ENCODE data around the gene GALR1.

DNA sequence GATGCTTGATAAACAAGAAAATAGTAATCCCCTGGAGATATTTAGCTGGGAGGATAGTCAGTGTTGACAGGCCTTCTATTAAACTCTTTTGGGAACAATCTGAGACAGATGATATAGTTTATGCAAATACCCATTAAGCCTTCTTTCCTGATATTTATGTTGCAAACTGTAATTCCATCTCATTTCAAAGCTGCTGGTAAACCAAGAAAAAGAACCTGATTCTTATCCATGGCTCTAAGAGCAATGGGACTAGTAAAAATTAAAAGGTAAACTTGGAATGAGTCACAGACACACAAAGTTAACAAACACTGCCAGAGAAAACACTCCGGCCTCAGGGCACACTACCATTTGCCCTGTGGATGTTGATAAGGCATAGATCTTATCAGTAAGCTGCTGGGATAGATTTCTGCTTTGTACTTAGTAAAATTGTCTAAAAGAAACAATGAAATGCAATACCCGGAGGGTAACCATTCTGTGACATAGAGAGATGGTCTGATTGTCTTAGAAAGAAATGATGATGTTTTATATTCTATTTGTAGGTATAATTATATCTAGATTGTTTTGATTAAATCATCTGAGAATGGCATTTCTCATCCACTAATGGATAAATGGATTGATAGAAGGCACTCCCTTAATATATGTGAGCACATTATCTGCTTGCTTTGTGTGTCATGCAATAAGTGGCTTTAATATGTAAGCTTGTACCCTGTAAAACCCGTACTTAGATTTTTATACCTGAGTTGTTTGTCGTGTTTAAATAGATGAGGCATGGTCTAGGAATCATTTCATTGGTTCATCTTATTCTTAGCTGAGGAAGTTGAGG lies 13.2 kb downstream of the GALR1 start:
- TF ChIP-seq, protein P1, sequence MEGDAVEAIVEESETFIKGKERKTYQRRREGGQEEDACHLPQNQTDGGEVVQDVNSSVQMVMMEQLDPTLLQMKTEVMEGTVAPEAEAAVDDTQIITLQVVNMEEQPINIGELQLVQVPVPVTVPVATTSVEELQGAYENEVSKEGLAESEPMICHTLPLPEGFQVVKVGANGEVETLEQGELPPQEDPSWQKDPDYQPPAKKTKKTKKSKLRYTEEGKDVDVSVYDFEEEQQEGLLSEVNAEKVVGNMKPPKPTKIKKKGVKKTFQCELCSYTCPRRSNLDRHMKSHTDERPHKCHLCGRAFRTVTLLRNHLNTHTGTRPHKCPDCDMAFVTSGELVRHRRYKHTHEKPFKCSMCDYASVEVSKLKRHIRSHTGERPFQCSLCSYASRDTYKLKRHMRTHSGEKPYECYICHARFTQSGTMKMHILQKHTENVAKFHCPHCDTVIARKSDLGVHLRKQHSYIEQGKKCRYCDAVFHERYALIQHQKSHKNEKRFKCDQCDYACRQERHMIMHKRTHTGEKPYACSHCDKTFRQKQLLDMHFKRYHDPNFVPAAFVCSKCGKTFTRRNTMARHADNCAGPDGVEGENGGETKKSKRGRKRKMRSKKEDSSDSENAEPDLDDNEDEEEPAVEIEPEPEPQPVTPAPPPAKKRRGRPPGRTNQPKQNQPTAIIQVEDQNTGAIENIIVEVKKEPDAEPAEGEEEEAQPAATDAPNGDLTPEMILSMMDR (conservative IDR thresholded peaks at IDR 0.05; ENCODE audit: low read depth in 2 of 2) = no peak
- no peak for TF ChIP-seq ZNF331 (CRISPR knock-in tag; IDR thresholded peaks at IDR 0.05; ENCODE audit: low read depth)
- no peak for TF ChIP-seq CREB1 (CRISPR knock-in tag; IDR thresholded peaks at IDR 0.05; ENCODE audit: low read depth)
- TF ChIP-seq, protein P2, sequence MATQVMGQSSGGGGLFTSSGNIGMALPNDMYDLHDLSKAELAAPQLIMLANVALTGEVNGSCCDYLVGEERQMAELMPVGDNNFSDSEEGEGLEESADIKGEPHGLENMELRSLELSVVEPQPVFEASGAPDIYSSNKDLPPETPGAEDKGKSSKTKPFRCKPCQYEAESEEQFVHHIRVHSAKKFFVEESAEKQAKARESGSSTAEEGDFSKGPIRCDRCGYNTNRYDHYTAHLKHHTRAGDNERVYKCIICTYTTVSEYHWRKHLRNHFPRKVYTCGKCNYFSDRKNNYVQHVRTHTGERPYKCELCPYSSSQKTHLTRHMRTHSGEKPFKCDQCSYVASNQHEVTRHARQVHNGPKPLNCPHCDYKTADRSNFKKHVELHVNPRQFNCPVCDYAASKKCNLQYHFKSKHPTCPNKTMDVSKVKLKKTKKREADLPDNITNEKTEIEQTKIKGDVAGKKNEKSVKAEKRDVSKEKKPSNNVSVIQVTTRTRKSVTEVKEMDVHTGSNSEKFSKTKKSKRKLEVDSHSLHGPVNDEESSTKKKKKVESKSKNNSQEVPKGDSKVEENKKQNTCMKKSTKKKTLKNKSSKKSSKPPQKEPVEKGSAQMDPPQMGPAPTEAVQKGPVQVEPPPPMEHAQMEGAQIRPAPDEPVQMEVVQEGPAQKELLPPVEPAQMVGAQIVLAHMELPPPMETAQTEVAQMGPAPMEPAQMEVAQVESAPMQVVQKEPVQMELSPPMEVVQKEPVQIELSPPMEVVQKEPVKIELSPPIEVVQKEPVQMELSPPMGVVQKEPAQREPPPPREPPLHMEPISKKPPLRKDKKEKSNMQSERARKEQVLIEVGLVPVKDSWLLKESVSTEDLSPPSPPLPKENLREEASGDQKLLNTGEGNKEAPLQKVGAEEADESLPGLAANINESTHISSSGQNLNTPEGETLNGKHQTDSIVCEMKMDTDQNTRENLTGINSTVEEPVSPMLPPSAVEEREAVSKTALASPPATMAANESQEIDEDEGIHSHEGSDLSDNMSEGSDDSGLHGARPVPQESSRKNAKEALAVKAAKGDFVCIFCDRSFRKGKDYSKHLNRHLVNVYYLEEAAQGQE (IDR thresholded peaks at IDR 0.05; ENCODE audit: unreplicated experiment) = no peak
- no peak for TF ChIP-seq JUNB (IDR thresholded peaks at IDR 0.05; ENCODE audit: unreplicated experiment)
- TF ChIP-seq, protein P3, sequence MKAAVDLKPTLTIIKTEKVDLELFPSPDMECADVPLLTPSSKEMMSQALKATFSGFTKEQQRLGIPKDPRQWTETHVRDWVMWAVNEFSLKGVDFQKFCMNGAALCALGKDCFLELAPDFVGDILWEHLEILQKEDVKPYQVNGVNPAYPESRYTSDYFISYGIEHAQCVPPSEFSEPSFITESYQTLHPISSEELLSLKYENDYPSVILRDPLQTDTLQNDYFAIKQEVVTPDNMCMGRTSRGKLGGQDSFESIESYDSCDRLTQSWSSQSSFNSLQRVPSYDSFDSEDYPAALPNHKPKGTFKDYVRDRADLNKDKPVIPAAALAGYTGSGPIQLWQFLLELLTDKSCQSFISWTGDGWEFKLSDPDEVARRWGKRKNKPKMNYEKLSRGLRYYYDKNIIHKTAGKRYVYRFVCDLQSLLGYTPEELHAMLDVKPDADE (IDR thresholded peaks at IDR 0.05) = no peak

Measured in GM23338 (cell line).